RKO (cell line): ENCODE results near the gene COL23A1.

Experiments used
- DNase-seq: peaks from one replicate; pipeline ENCODE4 v3.0.0-alpha.2; 2016; ENCODE audit warnings: low spot score

The COL23A1 gene

GRCh38 chr5:178590141-178590923 is at the start of gene COL23A1:
Gene COL23A1, minus strand, starts transcription at chr5:178590393.
- DNase-seq = no peak

GRCh38 chr5:178637356-178638074 is 47.3 kb upstream of the COL23A1 start:
- DNase-seq = no peak

- DNase-seq = no peak
Measured at GRCh38 chr5:178632285-178632684, 42.1 kb upstream of the COL23A1 start.

GRCh38 chr5:178630951-178631350 is 40.8 kb upstream of the COL23A1 start:
- no peak for DNase-seq

- DNase-seq = peak; percentile 25
Measured at GRCh38 chr5:178630475-178630930, 40.3 kb upstream of the COL23A1 start.

- no peak for DNase-seq
Measured at GRCh38 chr5:178627259-178627598, 37.0 kb upstream of the COL23A1 start.

GRCh38 chr5:178626484-178627258 is 36.5 kb upstream of the COL23A1 start, which contains the start of gene CLK4:
Gene CLK4, minus strand, starts transcription at chr5:178627050. Its CDS starts 3,634 bp downstream, at chr5:178623416.
- peak; percentile 94 for DNase-seq

GRCh38 chr5:178625679-178626483 is 35.7 kb upstream of the COL23A1 start:
- peak; percentile 61 for DNase-seq

- DNase-seq = peak; percentile 59
Measured at GRCh38 chr5:178624631-178625546, 34.7 kb upstream of the COL23A1 start.

GRCh38 chr5:178622679-178623247 is 32.6 kb upstream of the COL23A1 start:
- DNase-seq = no peak

GRCh38 chr5:178619390-178619789 is 29.2 kb upstream of the COL23A1 start:
- no peak for DNase-seq

GRCh38 chr5:178612299-178612698 is 22.1 kb upstream of the COL23A1 start:
- no peak for DNase-seq

- DNase-seq = no peak
Measured at GRCh38 chr5:178606269-178606668, 16.1 kb upstream of the COL23A1 start.

- DNase-seq = no peak
Measured at GRCh38 chr5:178605788-178606187, 15.6 kb upstream of the COL23A1 start.

- DNase-seq = no peak
Measured at GRCh38 chr5:178602752-178603151, 12.6 kb upstream of the COL23A1 start.

- DNase-seq = no peak
Measured at GRCh38 chr5:178595750-178596149, 5.6 kb upstream of the COL23A1 start.

GRCh38 chr5:178595150-178595549 is 5.0 kb upstream of the COL23A1 start:
- no peak for DNase-seq

- no peak for DNase-seq
Measured at GRCh38 chr5:178590924-178591423, 781 bp upstream of the COL23A1 start.

GRCh38 chr5:178589180-178590140 is 733 bp downstream of the COL23A1 start:
- no peak for DNase-seq
